Testis (tissue), 2 donors: Measurements from ENCODE around the gene E2F6.

Experiments used
- CTCF ChIP-seq, 3 experiments: fragments of 450-650 bp in 2 of 3; fragments of 200-600 bp in 1 of 3; sonication (generic) in 1 of 3; IDR thresholded peaks; one replicate each; pipeline ENCODE4 v1.5.1; 2016 to 2019; ENCODE audit warnings: antibody characterized with exemption in 3 of 3, mild to moderate bottlenecking in 2 of 3, moderate library complexity in 1 of 3
- POLR2A ChIP-seq: fragments of 450-650 bp; IDR thresholded peaks from one replicate; pipeline ENCODE4 v1.6.1; 2017; ENCODE audit warnings: antibody characterized with exemption, mild to moderate bottlenecking, moderate library complexity

- no peak for TF ChIP-seq CTCF (IDR thresholded peaks at IDR 0.05)
- no peak for TF ChIP-seq POLR2A
Observed at GRCh38 chr2:11490194-11490593, 24.2 kb upstream of the E2F6 start.
